GM23248 (cell line): ENCODE results near the gene MON1B.

Source experiments
- EZH2 ChIP-seq: fragments of 200-600 bp; sonication (generic); IDR thresholded peaks from 2 replicates; pipeline ENCODE4 v1.6.1; 2018; ENCODE audit warnings: antibody characterized with exemption, mild to moderate bottlenecking; ENCODE audit not compliant: insufficient read depth, poor library complexity, severe bottlenecking
- EZH2phosphoT487 ChIP-seq: fragments of 200-600 bp; sonication (generic); IDR thresholded peaks from 2 replicates; pipeline ENCODE4 v1.6.1; 2018; ENCODE audit warnings: antibody characterized with exemption, moderate library complexity, mild to moderate bottlenecking, low read depth; ENCODE audit not compliant: insufficient read depth

- no peak for TF ChIP-seq EZH2
- TF ChIP-seq EZH2phosphoT487: no peak
Observed at GRCh38 chr16:77190190-77190477, 856 bp upstream of the MON1B start.
